HG02885 (cell line): ENCODE data around the gene SPDYE17.
"Not testable (repeated sequence)": the region's sequence is repeated elsewhere in the genome, so short reads cannot be mapped to it uniquely, and the experiment has no call there.

ENCODE experiments used
- ATAC-seq: cut with Tn5 transposase; IDR thresholded peaks from one replicate; pipeline ENCODE4 v1.9.1; 2021; ENCODE audit warnings: mild to moderate bottlenecking; ENCODE audit not compliant: unreplicated experiment, poor library complexity

Gene SPDYE17

GRCh38 chr7:76974793-76975579 lies 57.2 kb downstream of the SPDYE17 start:
- not testable (repeated sequence) for ATAC-seq

GRCh38 chr7:76974336-76974735 lies 57.8 kb downstream of the SPDYE17 start:
- not testable (repeated sequence) for ATAC-seq

- not testable (repeated sequence) for ATAC-seq
Measured at GRCh38 chr7:76972391-76972790, 59.8 kb downstream of the SPDYE17 start.
